NCI-H1436 treated with DMSO at 0.1 percent for 48 hours (cell line): ENCODE data around the gene ELF4.

Experiments
- DNase-seq: peaks from one replicate; lab custom pipeline; 2025; lab: John Stamatoyannopoulos, UW

Gene ELF4

DNA sequence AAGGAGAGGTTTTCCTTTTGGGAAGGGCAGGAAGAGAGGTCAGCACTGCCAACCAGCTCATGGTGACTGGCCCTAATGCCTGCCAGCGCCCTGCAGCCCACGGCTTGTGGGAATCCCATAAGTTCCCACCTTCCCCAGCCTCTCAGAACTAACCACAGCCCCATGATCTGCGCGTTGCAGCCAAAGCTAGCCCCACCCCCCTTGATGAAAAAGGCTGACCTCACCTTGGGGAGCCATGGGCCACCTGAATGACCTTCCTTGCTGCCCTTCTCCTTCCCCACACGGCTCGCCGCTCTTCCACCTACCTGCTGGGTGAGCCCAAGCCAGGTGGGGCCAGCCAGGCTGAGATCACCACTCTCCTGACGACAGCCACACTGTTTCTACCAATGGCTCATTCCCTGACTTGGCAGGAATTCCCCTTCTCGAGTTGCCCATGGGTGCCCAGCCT, 3.9 kb upstream of the ELF4 start:
- no peak for DNase-seq

DNA sequence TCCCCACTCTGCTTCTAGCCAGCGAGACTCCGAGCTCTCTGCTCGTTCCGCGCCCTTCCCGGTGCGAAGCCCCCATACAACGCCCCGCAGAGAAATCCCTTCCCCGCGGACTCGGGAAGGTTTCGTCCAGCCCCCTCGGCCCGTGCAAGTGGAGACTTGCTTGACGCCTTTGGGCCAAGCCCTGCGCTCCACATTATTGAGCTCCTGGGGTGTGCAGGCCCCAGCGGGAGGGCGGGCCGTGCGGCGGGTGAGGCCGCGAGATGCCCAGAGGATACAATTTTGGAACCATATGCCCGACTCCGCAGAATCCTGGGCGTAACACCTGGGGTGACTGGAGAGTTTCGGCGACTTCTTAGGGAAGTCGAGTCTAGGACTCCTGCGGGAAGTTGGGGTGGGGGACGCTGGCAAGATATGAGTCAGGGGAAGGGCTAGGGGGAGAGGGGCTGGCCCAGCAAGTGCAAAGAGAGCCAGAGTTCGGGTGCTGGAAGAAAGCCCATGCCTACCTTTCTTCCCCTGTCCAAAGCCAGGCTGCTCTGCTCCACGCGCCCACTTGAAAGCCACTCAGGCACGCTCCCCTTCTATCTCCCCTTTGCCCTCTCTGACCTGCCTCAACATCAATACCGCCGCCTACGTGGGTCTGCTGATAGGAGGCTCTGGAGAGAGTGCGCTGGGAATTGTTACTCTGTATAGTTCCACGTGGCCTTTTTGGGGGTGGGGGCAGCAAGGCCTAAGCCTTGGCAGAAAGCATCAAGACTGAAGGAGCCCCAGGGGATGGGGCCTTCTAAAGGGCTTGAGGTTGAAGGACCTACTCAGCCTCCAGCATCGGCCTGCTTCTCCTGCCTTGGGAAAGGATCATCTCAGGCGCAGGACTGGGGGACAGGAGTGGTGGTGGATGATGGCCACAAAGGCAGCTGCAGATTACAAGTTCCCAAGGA, 1.2 kb upstream of the ELF4 start:
- no peak for DNase-seq

- no peak for DNase-seq
These were observed 593 bp downstream of the ELF4 start for GRCh38 chrX:130109429-130110378.

DNA sequence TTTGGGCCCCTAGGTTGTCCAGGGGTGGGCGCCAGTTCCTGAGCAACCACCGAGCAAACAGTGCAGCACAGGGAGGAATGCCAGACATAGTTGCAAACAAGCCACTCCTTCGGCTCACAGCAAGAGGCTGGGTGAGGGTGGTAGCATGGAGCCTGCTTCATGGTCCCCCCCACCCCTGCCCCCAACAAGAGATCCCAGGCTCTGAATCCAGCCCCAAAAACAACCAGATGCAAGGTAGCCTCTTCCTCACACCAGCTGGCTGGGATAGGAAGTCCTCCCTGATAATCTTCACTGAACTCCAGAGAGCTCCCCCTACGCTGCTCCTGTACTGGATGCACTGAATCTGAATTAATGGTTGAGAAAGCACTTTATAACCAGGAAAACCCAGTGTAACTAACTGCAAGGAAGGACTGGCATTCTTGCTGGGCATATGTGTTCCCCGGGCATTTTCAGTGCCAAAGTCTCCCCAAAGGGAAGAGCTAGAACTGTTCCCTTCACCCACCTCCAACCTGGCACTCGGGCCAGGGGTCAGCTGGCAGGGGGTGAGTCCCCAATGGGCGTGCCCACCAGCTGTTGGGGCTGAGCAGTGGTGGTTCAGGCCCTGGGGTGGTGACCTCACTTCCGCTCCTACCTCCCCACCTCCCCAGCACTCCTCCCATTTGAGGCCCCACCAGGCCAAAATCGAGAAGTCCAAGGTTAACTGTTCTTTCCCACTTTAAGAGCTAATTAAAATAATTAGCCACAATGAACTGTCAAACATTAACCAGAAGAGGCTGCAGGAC, 1.5 kb downstream of the ELF4 start:
- DNase-seq: no peak

- DNase-seq: no peak
These were observed 4.2 kb downstream of the ELF4 start for GRCh38 chrX:130106071-130106470.

DNA sequence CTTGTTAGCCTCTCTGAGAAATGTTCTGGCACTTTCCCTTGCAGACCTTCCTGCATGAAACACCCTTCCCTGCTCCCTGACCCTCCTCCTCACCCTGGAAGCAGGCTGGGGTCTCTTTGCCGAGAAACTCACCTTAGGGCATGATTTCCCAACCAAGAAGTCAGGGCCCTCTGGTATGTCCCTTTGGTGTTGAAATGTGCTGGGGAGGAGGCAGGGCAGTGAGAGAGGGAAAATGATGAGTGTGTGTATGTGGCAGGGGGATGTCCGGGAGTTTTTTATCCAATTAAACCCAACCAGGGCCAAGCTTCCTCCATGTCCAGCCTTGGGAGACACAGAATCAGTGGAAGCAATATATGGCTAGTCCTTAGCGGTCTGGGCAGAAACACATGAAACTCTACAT, 5.1 kb downstream of the ELF4 start:
- no peak for DNase-seq

GRCh38 chrX:130103605-130104004, 6.7 kb downstream of the ELF4 start:
- no peak for DNase-seq

DNA sequence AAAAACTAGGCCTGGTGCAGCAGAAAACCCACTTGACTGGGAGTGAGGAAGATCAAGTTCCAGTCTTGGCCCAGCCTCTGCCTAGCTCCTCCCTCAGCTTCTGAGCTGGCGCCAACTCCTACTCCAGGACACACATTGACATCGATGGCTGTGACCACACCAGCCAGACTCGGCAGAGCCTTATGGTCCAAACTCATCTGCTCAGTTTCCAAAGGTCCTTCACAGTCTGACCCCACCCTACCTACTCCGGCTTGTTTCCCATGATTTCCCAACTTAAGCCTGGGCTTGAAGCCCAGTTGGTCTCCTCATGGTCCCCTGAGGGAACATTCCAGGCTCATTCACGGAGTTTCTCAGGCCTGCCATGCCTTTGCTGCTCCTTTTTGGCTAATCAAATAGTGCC, 10.1 kb downstream of the ELF4 start:
- DNase-seq: no peak

GRCh38 chrX:130098210-130098552, 12.1 kb downstream of the ELF4 start:
- no peak for DNase-seq

DNA sequence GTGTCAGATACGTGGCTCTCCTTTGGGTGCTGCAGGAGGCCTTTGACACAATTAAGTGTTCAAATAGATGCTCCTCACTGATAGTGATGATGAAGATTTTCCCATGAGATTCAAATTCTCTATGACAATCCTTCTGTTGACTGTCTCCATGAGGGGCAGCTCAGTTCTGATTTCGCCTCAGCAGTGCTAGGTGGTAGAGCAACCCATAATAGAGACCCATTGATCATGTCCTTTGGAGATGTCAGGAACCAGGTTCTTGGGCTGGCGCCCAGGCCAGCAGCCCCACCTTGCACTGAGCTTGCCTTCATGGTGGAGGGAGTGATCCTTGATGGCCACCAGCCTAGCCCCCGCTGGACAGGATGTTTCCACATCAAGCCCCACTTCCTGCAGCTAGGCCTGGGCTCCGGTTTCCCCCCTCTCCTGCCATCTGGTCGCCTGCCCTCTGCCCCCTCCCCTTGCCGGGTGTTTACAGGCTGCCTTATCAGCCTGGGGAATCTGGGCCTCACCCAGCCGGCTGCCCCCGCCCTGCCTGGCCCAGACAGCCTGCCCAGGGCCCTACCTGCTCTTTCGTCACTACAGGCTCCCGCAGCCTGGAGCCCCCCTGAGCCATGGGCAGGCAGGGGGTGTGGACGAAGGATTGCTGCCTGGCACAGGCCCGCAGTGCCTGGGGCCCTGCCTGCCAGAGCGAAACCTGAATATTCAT, 12.6 kb downstream of the ELF4 start:
- no peak for DNase-seq

DNA sequence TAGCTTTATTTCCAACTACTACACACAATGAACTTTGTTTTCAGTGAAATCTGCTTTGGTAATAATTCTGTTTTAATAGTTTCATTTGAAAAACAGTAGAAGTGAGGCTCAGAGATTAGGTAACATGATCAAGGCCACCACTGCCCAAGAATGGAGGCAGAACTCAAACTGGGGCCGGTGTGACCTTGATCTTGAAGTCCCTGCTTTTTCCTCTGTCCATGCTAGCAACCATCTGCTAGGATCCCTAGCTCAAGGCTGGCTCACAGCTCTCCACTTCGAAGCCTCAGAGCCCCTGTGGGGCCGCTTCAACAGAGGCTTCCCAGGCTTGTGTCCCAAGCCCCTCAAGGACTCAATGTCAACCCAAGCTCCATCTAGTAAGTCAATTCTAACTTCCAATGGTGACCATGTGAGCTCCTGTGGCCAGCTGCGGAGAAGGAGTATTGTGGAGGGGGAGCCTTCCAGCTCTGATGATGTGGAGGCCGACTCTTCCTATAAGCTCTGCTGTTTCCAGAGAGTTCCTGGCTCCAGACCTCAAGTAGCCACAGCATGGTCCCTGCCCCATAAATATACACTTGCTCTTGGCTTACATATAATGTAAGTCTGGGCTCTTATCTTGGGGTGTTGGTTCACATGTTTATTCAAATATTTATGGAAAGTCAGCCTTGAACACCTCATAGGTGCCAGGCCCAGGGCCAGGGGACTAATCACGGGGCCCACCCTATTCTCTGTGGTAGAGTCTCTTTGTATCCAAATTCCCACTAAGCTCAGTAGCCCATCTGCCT, 14.9 kb downstream of the ELF4 start:
- no peak for DNase-seq

DNA sequence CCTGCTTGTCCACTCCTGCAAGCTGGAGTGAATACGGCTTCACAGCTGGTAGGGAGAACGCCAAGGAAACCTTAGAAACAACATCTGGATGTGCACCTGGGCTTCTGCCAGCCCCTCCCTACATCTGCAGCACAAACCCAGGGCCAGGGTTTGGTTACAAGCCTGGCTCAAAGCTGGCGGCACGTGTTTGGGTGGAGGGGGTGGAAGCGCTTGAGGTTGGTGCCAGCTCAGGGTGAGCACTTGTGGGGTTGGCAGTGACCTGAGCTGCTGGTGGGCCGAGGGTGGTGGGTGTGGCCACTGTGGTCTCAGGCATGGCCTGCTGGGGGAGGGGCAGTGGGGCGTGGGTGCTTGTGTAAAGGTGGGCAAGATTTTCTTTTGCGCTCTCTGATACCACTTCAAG, 15.6 kb downstream of the ELF4 start:
- no peak for DNase-seq

GRCh38 chrX:130093271-130093670, 17.0 kb downstream of the ELF4 start:
- DNase-seq: no peak

DNA sequence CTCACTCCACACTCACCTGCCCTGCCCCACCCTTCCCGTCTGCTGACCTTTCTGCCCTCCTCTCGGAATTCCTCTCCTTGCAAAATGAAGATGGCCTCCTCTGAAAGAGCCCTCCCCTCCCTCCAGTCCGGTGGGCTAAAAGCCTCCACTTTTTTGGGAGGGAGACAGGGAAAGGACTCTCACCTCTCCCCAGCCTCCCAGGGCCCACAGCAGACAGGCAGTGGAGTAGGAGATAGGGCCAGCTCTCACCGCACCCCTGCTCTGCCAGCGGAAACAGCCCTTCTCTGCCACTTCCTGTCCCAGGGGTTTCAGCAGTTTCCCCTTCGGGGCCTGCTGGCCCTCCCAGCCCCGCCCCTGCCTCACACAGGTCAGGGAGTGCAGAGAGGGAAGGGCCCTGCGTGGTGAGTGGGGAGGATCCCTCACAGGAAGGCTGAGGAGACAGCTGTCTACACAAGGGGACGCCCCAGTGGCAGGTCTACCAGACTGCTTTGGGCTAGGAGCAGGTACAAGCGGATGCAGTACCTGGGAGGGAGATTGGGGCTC, 18.2 kb downstream of the ELF4 start:
- DNase-seq: no peak

DNA sequence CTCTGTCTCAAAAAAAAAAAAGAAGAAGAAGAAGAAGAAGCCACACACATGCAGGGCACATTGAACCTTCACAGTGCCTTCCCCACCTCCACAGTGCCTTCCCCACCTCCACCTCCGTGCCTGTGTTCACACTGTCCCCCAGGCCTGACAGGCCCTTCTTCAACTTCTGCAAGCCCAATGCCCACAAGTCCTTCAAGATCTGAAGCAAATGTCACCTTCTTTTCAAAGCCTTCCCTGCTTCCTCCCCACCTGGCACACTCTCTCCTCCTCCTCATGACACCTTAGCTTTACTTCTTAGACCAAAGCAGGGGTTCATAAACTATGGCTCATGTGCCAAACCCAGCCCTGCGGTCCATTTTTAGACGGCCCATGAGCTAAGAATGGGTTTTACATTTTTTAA, 19.9 kb downstream of the ELF4 start:
- no peak for DNase-seq

GRCh38 chrX:130086447-130087206, 23.7 kb downstream of the ELF4 start:
- no peak for DNase-seq

DNA sequence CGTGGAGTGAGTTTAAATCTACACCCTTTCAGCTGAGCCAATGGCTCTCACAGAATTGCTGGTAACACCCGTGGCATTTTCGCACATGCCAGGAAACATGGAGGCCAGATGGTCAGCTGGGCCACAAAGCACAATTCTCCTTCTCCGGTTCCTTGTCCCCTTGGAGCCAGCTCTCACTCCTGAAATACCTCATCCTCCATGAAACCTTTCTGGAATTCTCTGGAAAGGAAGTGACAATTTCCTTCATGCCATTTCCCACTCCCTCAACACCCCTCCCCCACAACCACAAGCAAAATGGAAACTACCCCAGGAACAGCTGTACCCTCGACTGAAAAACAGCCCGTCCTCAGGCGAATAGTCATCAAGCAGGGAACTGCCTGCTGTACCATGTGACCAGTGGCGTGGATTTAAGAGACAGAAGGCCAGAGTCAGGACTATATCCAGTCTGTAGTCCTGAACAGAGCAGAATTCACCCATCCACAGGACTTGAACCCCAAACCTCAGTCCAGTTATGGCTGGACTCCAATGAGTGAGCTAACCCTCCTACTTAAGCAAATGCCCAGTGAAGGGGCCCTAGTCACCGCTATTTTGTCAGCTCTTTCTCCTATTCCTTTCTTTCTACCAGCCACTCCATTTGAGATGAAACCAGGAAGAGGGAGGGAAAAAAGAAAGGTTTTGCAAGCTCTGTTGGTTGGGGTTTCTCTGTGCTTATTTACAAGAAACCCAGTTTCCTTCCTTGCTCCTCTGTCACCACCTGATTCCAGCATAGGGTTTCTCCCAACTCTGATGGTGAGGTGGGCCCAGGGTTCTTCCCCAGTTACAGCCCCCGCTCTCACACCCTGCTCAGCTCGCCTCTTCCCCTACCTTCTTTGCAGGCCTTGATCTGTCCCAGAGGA, 24.5 kb downstream of the ELF4 start:
- DNase-seq: no peak

DNA sequence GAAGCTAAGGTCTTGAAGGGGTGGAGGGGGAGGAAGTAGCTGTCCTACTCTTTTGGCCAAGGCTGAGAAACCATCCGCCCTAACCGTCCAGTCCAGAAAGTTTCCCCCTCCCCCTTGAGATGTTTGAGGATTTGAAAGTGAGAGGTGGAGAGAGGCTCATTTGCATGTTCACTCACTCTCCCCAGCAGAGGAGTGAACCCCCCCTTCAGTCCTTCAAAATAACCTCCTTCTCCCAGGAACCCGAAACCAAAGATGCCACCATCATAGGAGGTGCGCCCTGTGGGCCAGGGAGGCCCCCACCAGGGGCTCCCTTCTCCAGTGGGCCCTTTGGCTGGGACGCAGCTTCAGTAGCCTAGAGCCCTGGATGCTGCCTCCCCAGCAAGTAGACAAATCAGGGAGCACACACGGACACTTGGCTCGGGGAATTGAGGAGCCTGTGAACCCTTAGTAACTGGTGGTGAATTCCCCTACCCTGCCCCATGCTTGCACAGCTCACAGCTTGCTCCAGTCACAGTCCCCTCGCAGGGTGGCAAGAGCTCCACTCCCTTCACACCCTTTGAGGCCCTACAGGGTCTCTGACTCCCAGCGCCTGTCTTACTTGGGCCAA, 25.6 kb downstream of the ELF4 start:
- no peak for DNase-seq
